Glutamatergic neuron (in vitro differentiated cells): ENCODE measurements around the gene PHKG2. TPM values are rescaled to one million over a fixed set of nuclear protein-coding genes. Genes with fewer than 3 reads are reported as not detected.

ENCODE experiments used
- DNase-seq: peaks from one replicate; pipeline ENCODE4 v3.0.0; 2022
- H3K27ac Mint-ChIP-seq: one replicate; pipeline ENCODE4 v1.8.0; 2020; ENCODE audit warnings: mild to moderate bottlenecking, mixed read lengths, inconsistent platforms; ENCODE audit not compliant: unreplicated experiment
- H3K27me3 Mint-ChIP-seq: one replicate; pipeline ENCODE4 v1.8.0; 2020; ENCODE audit warnings: mild to moderate bottlenecking, moderate library complexity, mixed read lengths, inconsistent platforms; ENCODE audit not compliant: unreplicated experiment
- H3K36me3 Mint-ChIP-seq: one replicate; pipeline ENCODE4 v1.8.0; 2020; ENCODE audit warnings: mild to moderate bottlenecking, mixed read lengths, inconsistent platforms; ENCODE audit not compliant: unreplicated experiment
- H3K4me1 Mint-ChIP-seq: one replicate; pipeline ENCODE4 v1.8.0; 2020; ENCODE audit warnings: mild to moderate bottlenecking, low read depth, mixed read lengths, inconsistent platforms; ENCODE audit not compliant: unreplicated experiment
- H3K4me3 Mint-ChIP-seq: one replicate; pipeline ENCODE4 v1.8.0; 2020; ENCODE audit warnings: mild to moderate bottlenecking, mixed read lengths, inconsistent platforms; ENCODE audit not compliant: unreplicated experiment
- H3K9me3 Mint-ChIP-seq: one replicate; pipeline ENCODE4 v1.8.0; 2020; ENCODE audit warnings: mild to moderate bottlenecking, moderate library complexity, mixed read lengths, inconsistent platforms; ENCODE audit not compliant: unreplicated experiment
- CTCF ChIP-seq: fragments of 200-600 bp; sonication (generic); IDR thresholded peaks from one replicate; pipeline ENCODE4 v1.5.0; 2021; ENCODE audit not compliant: partially characterized antibody, unreplicated experiment
- total RNA-seq: library from RNA; stranded (reverse); fragmentation: NEBNext Ultra II Directional; extraction: Animal tissue kit (Norgen Biotek cat#: 25700); gene quantifications from one replicate; pipeline ENCODE4 v1.2.1, GENCODE V29; 2021; ENCODE audit not compliant: unreplicated experiment

Gene PHKG2
- total RNA-seq, 1 donor from 2014 or later, result 32.6 TPM

DNA sequence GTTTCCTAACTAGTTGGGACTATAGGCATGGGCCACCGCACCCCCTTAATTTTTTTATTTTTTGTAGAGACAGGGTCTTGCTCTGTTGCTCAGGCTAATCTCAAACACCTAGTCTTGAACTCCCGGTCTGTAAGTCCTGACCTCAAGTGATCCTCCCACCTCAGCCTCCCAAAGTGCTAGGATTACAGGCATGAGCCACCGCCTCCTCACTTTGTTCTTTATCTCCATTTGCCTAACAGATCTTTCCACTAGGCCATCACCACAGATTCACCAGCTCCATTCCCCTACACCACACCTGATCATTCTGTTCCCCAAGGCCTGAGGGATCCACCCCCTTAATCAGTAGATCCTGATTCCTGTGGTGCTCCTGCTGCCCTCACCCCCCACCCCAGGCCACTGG, 46.4 kb downstream of the PHKG2 start:
- H3K27me3 Mint-ChIP-seq, result peaks cover 6% of the 10 kb centered on the region
- no peak overlapping the region for H3K27ac Mint-ChIP-seq
- no peaks in the 10 kb centered on the region for H3K36me3 Mint-ChIP-seq
- H3K9me3 Mint-ChIP-seq, result peaks cover 2% of the 10 kb centered on the region
- no peak for DNase-seq
- no peak overlapping the region for H3K4me3 Mint-ChIP-seq
- no peak for TF ChIP-seq CTCF
- H3K4me1 Mint-ChIP-seq, result no peaks in the 10 kb centered on the region

DNA sequence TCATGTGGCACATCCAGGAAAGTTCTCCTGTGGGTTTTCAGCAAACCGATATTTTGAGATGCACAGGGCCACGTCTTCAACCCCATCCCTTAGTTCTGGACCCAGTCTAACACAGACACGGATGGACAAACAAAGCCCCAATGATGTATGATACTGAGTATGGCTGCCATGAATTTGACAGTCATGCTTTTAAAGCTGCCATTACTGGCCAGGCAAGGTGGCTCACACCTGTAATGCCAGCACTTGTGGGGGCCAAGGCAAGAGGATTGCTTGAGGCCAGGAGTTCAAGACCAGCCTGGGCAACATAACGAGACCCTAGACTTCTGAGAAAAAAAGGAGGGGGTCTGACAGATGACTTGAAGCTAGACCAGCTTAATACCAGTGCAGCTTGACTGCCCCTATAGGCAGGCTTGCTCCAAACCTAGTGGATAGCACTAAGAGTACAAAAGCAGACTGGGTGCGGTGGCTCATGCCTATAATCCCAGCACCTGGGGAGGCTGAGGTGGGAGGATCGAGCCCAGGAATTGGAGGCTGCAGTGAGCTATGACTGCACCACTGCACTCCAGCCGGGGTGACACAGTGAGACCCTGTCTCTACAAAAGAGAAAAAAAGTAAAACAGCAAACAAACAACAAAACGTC, 49.6 kb downstream of the PHKG2 start:
- no peak for TF ChIP-seq CTCF
- H3K27me3 Mint-ChIP-seq, result peaks cover 6% of the 10 kb centered on the region
- DNase-seq, result no peak
- no peak overlapping the region for H3K4me3 Mint-ChIP-seq
- no peaks in the 10 kb centered on the region for H3K36me3 Mint-ChIP-seq
- no peak overlapping the region for H3K27ac Mint-ChIP-seq
- H3K9me3 Mint-ChIP-seq, result peaks cover 2% of the 10 kb centered on the region
- H3K4me1 Mint-ChIP-seq, result no peaks in the 10 kb centered on the region

Other genes with a start within 250 kb of the PHKG2 start
- gene ZNF768, start 221.9 kb upstream of the PHKG2 start, total RNA-seq, result 45.6 TPM
- gene ZNF747, start 213.6 kb upstream of the PHKG2 start, total RNA-seq, result 15.1 TPM
- gene ZNF764, start 190.1 kb upstream of the PHKG2 start, total RNA-seq, result 39.0 TPM
- 18.7 TPM for gene ZNF688, start 176.7 kb upstream of the PHKG2 start, total RNA-seq
- 58.4 TPM for gene ZNF785, start 162.7 kb upstream of the PHKG2 start, total RNA-seq
- gene ZNF689, start 138.0 kb upstream of the PHKG2 start, total RNA-seq, result 14.6 TPM
- gene PRR14, start 97.5 kb upstream of the PHKG2 start, total RNA-seq, result 79.6 TPM
- 66.7 TPM for gene FBRS, start 90.0 kb upstream of the PHKG2 start, total RNA-seq
- 60.1 TPM for gene SRCAP, start 49.3 kb upstream of the PHKG2 start, total RNA-seq
- gene CFAP119, start 13.6 kb downstream of the PHKG2 start, total RNA-seq, result 10.9 TPM
- gene RNF40, start 13.9 kb downstream of the PHKG2 start, total RNA-seq, result 182 TPM
- gene ZNF629, start 38.8 kb downstream of the PHKG2 start, total RNA-seq, result 42.5 TPM
- gene BCL7C, start 145.7 kb downstream of the PHKG2 start, total RNA-seq, result 24.0 TPM
- gene CTF1, start 148.2 kb downstream of the PHKG2 start, total RNA-seq, result 1.7 TPM
- 76.8 TPM for gene FBXL19, start 175.1 kb downstream of the PHKG2 start, total RNA-seq
- gene ORAI3, start 200.6 kb downstream of the PHKG2 start, total RNA-seq, result 5.1 TPM
- 24.3 TPM for gene SETD1A, start 209.3 kb downstream of the PHKG2 start, total RNA-seq
- 2.0 TPM for gene HSD3B7, start 236.8 kb downstream of the PHKG2 start, total RNA-seq